COR-L47 (cell line): ENCODE measurements around the gene PEA15.

Experiments
- DNase-seq: peaks from one replicate; lab custom pipeline; 2025; lab: John Stamatoyannopoulos, UW

Gene PEA15

GRCh38 chr1:160208557-160209320, 3.6 kb downstream of the PEA15 start:
- no peak for DNase-seq

- no peak for DNase-seq
Observed at GRCh38 chr1:160209321-160210046, 4.3 kb downstream of the PEA15 start.

- DNase-seq, result no peak
Observed at GRCh38 chr1:160210561-160210960, 5.4 kb downstream of the PEA15 start.

- no peak for DNase-seq
Observed at GRCh38 chr1:160211046-160211790, 6.0 kb downstream of the PEA15 start.

- DNase-seq, result no peak
Observed at GRCh38 chr1:160214481-160215140, 9.4 kb downstream of the PEA15 start.

DNA sequence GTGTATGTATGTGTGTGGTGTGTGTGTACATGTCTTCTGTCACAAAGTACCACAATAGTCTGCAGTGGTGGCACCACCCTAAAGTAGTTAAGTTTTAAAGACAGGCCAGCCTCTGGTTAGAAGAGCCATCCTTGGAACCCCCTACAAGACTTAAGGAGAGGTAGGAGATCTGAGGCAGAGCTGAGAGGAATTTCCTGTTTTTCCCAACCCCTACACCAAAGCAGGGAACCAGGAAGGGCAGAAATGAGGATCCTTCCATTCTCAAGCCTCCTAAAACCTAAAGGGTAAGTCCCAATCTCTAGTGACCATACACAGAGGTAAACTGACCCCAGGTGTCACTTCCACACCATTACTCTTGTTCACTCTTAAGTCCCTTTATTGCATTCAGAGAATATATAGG, 11.1 kb downstream of the PEA15 start:
- DNase-seq, result no peak

GRCh38 chr1:160217481-160218051, 12.4 kb downstream of the PEA15 start:
- peak; percentile 30 for DNase-seq

DNA sequence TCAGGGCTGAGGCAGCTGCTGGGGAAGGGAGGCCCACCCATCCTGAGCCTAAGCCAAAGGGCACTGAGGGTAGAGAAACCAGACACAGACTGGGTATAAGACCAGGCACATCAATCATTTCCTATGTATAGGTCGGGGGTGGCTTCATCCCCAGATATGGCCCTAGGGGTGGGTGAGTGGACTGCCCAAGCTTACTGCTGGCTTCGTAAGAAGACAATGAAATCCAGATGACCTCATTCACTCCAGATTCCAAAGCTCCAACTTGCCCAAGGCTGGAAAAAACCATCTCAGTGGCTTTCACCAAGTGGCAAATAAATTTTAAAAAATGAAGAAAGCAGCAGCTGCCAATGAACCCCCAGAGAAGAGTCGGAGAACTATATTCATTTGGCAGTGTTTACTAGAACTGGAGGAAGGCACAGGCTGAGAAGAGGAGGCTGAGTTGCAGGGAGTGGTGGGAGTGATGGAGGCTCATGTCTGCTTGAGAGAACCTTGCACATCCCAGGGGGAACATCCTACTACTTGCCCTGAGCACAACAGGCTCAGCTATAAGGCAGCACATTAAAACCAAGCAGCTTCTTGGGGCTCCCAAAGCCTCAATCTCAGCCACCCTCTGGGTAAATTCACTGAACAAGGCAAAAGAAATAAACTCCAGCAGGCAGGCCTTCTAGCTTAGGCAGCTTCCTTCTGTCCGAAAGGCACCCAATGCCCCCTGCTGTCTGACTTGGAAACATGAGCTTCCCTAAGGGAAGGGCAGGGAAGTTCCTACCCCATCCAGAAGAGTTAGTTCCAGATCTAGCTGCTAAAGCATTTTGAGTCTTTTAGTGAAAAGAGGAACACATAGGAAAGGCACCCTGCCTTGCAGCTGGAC, 14.1 kb downstream of the PEA15 start:
- DNase-seq, result peak; percentile 22

GRCh38 chr1:160220301-160220700, 15.1 kb downstream of the PEA15 start:
- no peak for DNase-seq

- no peak for DNase-seq
Observed at GRCh38 chr1:160221089-160221488, 15.9 kb downstream of the PEA15 start.

GRCh38 chr1:160222546-160222945, 17.4 kb downstream of the PEA15 start:
- DNase-seq, result no peak

DNA sequence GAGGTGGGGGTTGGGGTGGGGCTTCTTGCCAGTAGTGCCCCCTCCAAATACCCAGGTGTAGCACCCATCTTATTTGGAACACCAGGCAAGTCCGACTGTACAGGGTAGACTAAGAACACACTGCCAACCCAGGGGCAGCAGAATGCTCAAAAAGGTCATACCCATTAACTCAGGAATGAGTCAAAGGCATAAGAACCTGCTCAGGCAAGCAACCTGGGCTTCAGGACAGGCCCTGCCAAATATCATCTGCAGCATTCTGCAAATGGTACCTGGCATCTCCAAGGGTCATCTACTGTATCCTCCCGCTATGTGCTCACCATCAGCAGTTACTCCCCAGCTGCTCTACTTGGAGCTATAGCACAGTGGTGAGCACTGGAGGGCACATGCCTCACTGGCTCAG, 19.4 kb downstream of the PEA15 start:
- no peak for DNase-seq

DNA sequence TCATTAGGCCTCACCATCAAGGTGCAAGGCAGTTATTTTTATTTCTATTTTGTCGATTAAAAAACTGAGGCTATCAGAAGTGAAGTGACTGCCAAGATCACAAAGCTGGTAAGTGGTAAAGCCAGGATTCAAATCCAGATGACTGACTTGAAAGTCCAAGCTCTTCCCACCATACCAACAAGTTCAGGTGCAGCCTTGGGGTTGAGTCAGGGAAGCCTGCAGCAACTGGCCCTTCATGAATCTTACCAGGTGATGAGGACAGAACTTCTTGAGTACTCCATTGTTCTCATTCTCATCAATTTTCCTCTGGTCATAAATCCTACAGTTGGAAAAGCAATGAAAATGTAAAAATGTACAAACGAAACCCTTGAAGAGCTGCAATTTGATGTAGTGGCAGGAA, 20.2 kb downstream of the PEA15 start:
- no peak for DNase-seq

- DNase-seq, result no peak
Observed at GRCh38 chr1:160226623-160227022, 21.4 kb downstream of the PEA15 start.

DNA sequence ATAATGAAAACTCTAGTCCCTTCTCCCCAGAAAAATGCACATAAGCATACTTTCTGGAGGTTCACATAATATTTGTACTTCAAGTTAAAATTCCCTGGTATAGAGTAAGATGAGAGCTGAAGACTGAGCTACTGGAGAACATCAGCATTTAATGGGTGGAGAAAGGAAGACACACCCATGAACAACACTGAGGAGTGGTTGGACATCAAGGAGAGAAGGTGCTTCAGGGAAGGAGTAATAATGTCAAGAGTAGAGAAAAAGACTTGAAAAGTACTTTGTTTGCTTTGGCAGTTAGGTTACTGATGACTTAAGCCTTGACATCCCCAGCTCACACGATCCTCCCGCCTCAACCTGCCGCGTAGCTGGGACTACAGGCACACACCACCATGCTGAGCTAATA, 21.9 kb downstream of the PEA15 start:
- no peak for DNase-seq

DNA sequence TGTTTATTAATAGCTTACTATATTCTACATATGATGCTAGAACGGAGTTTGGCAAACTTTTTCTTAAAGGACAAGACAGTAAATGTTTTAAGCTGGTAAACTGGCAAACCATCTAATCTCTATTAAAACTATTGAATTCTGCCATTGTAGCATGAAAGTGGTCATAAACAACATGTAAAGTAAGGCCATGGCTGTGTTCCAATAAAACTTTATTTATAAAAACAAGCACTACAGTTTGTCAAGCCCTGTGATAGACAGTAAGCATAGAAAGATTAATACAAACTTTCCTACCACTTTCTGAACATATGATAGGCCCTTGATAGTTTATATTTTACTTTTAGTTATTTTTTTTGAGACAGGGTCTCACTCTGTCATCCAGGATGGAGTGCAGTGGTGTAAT, 22.4 kb downstream of the PEA15 start:
- no peak for DNase-seq

DNA sequence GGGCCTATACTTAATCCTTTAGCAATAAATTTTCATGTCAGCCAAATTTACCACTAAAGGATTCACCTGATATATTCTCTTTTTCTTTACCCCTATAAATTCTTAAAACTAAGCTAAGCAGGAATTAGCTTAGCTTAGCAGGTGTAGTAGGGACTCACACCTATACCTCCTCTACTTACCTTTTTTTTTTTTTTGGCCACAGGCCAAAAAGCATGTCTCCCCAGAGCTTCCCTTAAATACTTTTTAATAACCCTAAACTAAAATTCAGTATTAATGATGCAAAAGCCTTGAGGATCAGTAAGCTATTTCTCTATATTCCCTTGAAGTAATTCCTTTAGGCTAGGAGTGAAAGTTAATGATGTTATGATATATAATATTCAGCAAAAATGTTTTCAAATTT, 23.2 kb downstream of the PEA15 start:
- no peak for DNase-seq

GRCh38 chr1:160232911-160233310, 27.7 kb downstream of the PEA15 start:
- DNase-seq, result no peak

DNA sequence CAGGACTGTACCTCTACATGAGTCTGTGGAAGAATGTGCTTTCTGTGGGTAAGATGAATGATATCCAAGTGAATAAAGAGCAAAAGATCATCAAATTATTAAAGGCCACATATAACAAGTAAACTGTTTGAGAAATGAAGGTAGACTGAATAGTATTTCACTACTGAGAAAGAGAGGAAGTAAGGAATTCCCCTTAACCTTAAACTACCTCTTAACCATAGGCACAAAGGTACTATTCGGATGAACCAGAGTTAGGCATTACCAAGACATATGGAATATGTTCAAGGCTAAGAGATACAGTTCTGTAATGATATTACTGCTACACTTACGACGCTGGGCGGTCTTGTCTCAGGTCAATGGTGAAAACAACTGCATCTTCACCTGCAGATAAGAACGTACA, 31.6 kb downstream of the PEA15 start:
- DNase-seq, result no peak

- no peak for DNase-seq
Observed at GRCh38 chr1:160237558-160237957, 32.4 kb downstream of the PEA15 start.

GRCh38 chr1:160238408-160238807, 33.2 kb downstream of the PEA15 start:
- DNase-seq, result no peak
